GM12878 (cell line): ENCODE results near the gene SAXO1. TPM values are rescaled to one million over a fixed set of nuclear protein-coding genes. Genes with fewer than 3 reads are reported as not detected.

Experiments used
- ATAC-seq: fragments of 200-7000 bp; cut with Tn5 transposase; 3 replicates; pipeline ENCODE4 v1.9.1; 2020; ENCODE audit warnings: mild to moderate bottlenecking, moderate library complexity
- BruUV-seq: library from RNA; stranded (reverse); fragments of 400-500 nt; replicated peaks from 2 replicates; lab custom pipeline; 2021; lab: Mats Ljungman, UMichigan
- CTCF ChIA-PET: fragments of 300-600 bp; sonication (Branson Sonifier 250); formaldehyde crosslinking; extraction: SDS; loops from one replicate; lab custom pipeline; 2021; ENCODE audit warnings: inconsistent platforms; lab: Yijun Ruan, JAX
- POLR2A ChIA-PET: fragments of 350-600 bp; formaldehyde crosslinking; extraction: SDS; loops from one replicate; lab custom pipeline; 2021; ENCODE audit warnings: inconsistent platforms; lab: Charles Lee
- RAD21 ChIA-PET: fragments of 300-600 bp; sonication (Branson Sonifier 250); formaldehyde crosslinking; loops from one replicate; lab custom pipeline; 2023; ENCODE audit warnings: antibody characterized with exemption; ENCODE audit not compliant: unreplicated experiment; lab: Charles Lee
- SMC1A ChIA-PET: fragments of 300-600 bp; sonication (Branson Sonifier 250); formaldehyde crosslinking; loops from one replicate; lab custom pipeline; 2023; ENCODE audit not compliant: unreplicated experiment, uncharacterized antibody; lab: Charles Lee
- DNase-seq: peaks from one replicate; pipeline ENCODE4 v3.0.0-alpha.2; 2011; ENCODE audit warnings: low read depth, low spot score
- FAIRE-seq: peaks from 3 replicates; lab custom pipeline; 2011; peaks lifted over from hg19 to GRCh38; lab: Jason Lieb, UNC
- H2AFZ ChIP-seq: 2 replicates; pipeline ENCODE4 v1.6.0; 2011; ENCODE audit warnings: low read depth, low read length, control low read depth; ENCODE audit not compliant: control insufficient read depth
- H3K27ac ChIP-seq: 2 replicates; pipeline ENCODE4 v1.5.1; 2011; ENCODE audit warnings: control low read depth; ENCODE audit not compliant: control insufficient read depth, insufficient read depth
- H3K27me3 ChIP-seq, 2 experiments: replicated peaks in 1 of 2; 2 replicates each; pipeline versions ENCODE4 v1.6.0 to v1.6.1; 2011; ENCODE audit warnings: low read length in 1 of 2; ENCODE audit not compliant: control insufficient read depth in 2 of 2, insufficient read depth in 2 of 2
- H3K36me3 ChIP-seq, 2 experiments: 2 replicates each; pipeline ENCODE4 v1.5.1; 2011; ENCODE audit warnings: low read length in 1 of 2; ENCODE audit not compliant: control insufficient read depth in 2 of 2, insufficient read depth in 2 of 2
- H3K4me1 ChIP-seq: 2 replicates; pipeline ENCODE4 v1.6.1; 2011; ENCODE audit warnings: mild to moderate bottlenecking, low read length, moderate library complexity, mixed read lengths; ENCODE audit not compliant: control insufficient read depth, insufficient read depth
- H3K4me2 ChIP-seq: 2 replicates; pipeline ENCODE4 v1.6.0; 2011; ENCODE audit warnings: control low read depth; ENCODE audit not compliant: control insufficient read depth, insufficient read depth
- H3K4me3 ChIP-seq: fragments of 200-600 bp; sonication (generic); 2 replicates; pipeline ENCODE4 v1.5.1; 2016
- H3K79me2 ChIP-seq: 2 replicates; pipeline ENCODE4 v1.6.0; 2011; ENCODE audit warnings: low read length; ENCODE audit not compliant: control insufficient read depth, insufficient read depth
- H3K9ac ChIP-seq: 2 replicates; pipeline ENCODE4 v1.8.0; 2011; ENCODE audit warnings: low read length, control low read depth, mixed read lengths; ENCODE audit not compliant: control insufficient read depth, insufficient read depth
- H3K9me3 ChIP-seq: replicated peaks from 3 replicates; pipeline ENCODE4 v1.5.1; 2011; ENCODE audit warnings: mild to moderate bottlenecking, low read length; ENCODE audit not compliant: control insufficient read depth, insufficient read depth
- H4K20me1 ChIP-seq: 2 replicates; pipeline ENCODE4 v1.6.0; 2011; ENCODE audit not compliant: control insufficient read depth, insufficient read depth
- ATF7 ChIP-seq: fragments of 450-650 bp; IDR thresholded peaks from 2 replicates; pipeline ENCODE4 v1.6.1; 2016; ENCODE audit warnings: low read depth, mild to moderate bottlenecking
- CEBPZ ChIP-seq: fragments of 150-350 bp; IDR thresholded peaks from 2 replicates; pipeline ENCODE4 v1.6.1; 2016; ENCODE audit warnings: low read depth, low read length
- IRF3 ChIP-seq: fragments of 450-650 bp; IDR thresholded peaks from 2 replicates; pipeline ENCODE4 v1.6.1; 2014; ENCODE audit warnings: mild to moderate bottlenecking
- MXI1 ChIP-seq: fragments of 150-350 bp; IDR thresholded peaks from 2 replicates; pipeline ENCODE4 v1.6.1; 2011; ENCODE audit warnings: low read depth, mild to moderate bottlenecking, inconsistent platforms, low read length, improper control_type of control experiment
- NKRF ChIP-seq: fragments of 450-650 bp; conservative IDR thresholded peaks from 2 replicates; pipeline ENCODE4 v1.6.1; 2017; ENCODE audit warnings: mild to moderate bottlenecking, moderate library complexity
- NR2F1 ChIP-seq: fragments of 450-650 bp; conservative IDR thresholded peaks from 2 replicates; pipeline ENCODE4 v1.6.1; 2017; ENCODE audit warnings: mild to moderate bottlenecking
- SMAD1 ChIP-seq: fragments of 450-650 bp; IDR thresholded peaks from 2 replicates; pipeline ENCODE4 v1.6.1; 2018; ENCODE audit warnings: mild to moderate bottlenecking, low read depth; ENCODE audit not compliant: partially characterized antibody
- SMARCA5 ChIP-seq: fragments of 450-650 bp; IDR thresholded peaks from 2 replicates; pipeline ENCODE4 v1.6.1; 2017; ENCODE audit warnings: mild to moderate bottlenecking
- SMC3 ChIP-seq: IDR thresholded peaks from 2 replicates; pipeline ENCODE4 v1.6.1; 2011; ENCODE audit warnings: low read length, improper control_type of control experiment, borderline replicate concordance
- STAT3 ChIP-seq: IDR thresholded peaks from 2 replicates; pipeline ENCODE4 v1.6.1; 2011; ENCODE audit warnings: low read depth, low read length, improper control_type of control experiment
- SUZ12 ChIP-seq: fragments of 200-600 bp; sonication (generic); IDR thresholded peaks from one replicate; pipeline ENCODE4 v1.6.1; 2018; ENCODE audit warnings: antibody characterized with exemption, mild to moderate bottlenecking; ENCODE audit not compliant: unreplicated experiment
- TAF1 ChIP-seq: IDR thresholded peaks from 2 replicates; pipeline ENCODE4 v1.6.1; 2011; ENCODE audit warnings: mild to moderate bottlenecking, low read depth, low read length, borderline replicate concordance
- ZBTB40 ChIP-seq: fragments of 450-650 bp; IDR thresholded peaks from 2 replicates; pipeline ENCODE4 v1.6.1; 2016; ENCODE audit warnings: mild to moderate bottlenecking, moderate library complexity, borderline replicate concordance
- WGBS: methylation state at CpG from one replicate; pipeline ENCODE4 v1.1.6; 2016; ENCODE audit warnings: low lambda C conversion rate; ENCODE audit not compliant: insufficient replicate concordance, insufficient coverage; ENCODE audit errors: missing lambda C conversion rate; 5-methylcytosine and 5-hydroxymethylcytosine counted together
- in situ Hi-C: fragments of 300-500 bp; cut with MboI; formaldehyde crosslinking; loops from 9 replicates; pipeline ENCODE4 v1.14.3; 2018; ENCODE audit warnings: mixed read lengths
- intact Hi-C: fragments of 100-400 bp; cut with micrococcal nuclease; formaldehyde crosslinking; loops from one replicate; pipeline ENCODE4 v1.14.2; 2022; ENCODE audit not compliant: unreplicated experiment
- polyA plus RNA-seq, 11 experiments: library from polyadenylated mRNA; depleted of rRNA in 4 of 11; unstranded in 6 of 11; stranded (reverse) in 5 of 11; fragments of >200 nt; fragmentation: Nextera tagmentation in 4 of 11; fragmentation: Illumina TruSeq in 1 of 11; extraction: Ambion mirVana in 4 of 11; extraction: Trizol in 1 of 11; gene quantifications; 1 replicate in 1 of 11; 2 replicates in 10 of 11; pipeline versions ENCODE4 v1.2.1 to v1.2.3, GENCODE V29; 2011 to 2016; ENCODE audit warnings: inconsistent platforms in 2 of 11, missing spikeins in 2 of 11, low read depth in 1 of 11
- total RNA-seq, 4 experiments: library from RNA; depleted of rRNA in 3 of 4; stranded (reverse); fragments of >200 nt in 3 of 4; fragmentation: Illumina TruSeq in 1 of 4; extraction: Trizol in 1 of 4; gene quantifications; 2 replicates each; pipeline versions ENCODE4 v1.2.1 to v1.2.3, GENCODE V29; 2013 to 2021

The SAXO1 gene
- total and polyA plus RNA-seq, 10 of the 15 experiments (the other 5 are each of a cell fraction or from before 2014, with no cell fraction given), result under 0.01 to 0.01 TPM; not detected in 8

GRCh38 chr9:18973348-18973747, 59.7 kb downstream of the SAXO1 start (continued):
- TF ChIP-seq ZBTB40 (no peak), NR2F1 (no peak), CEBPZ (no peak), SMARCA5 (no peak)

GRCh38 chr9:18972675-18973074, 60.3 kb downstream of the SAXO1 start:
- in situ Hi-C loops, result no loop called here
- DNase-seq, result no peak

More at GRCh38 chr9:18972675-18973074, 60.3 kb downstream of the SAXO1 start:
- H3K79me2 ChIP-seq, result no peaks in the 10 kb centered on the region
- POLR2A ChIA-PET, result no interaction called here
- RAD21 ChIA-PET, result no interaction called here
- no TSS peak for BruUV-seq
- H3K9me3 ChIP-seq, result no peaks in the 10 kb centered on the region
- no peak overlapping the region for H2AFZ ChIP-seq
- H4K20me1 ChIP-seq, result no peaks in the 10 kb centered on the region
- H3K4me2 ChIP-seq, result no peak overlapping the region
- H3K9ac ChIP-seq, result no peak overlapping the region
- no peaks in the 10 kb centered on the region for H3K4me1 ChIP-seq
- CTCF ChIA-PET, result no interaction called here
- no peak for FAIRE-seq
- no peak overlapping the region for H3K27ac ChIP-seq
- no peak for ATAC-seq
- SMC1A ChIA-PET, result no interaction called here
- 24% methylated on average over 5 of the region's 5 CpGs for WGBS
- H3K27me3 ChIP-seq, result no peaks in the 10 kb centered on the region; a peak in 1 of 4 replicates
- no peak overlapping the region for H3K4me3 ChIP-seq
- intact Hi-C loops, result no loop called here
- no peak for TF ChIP-seq SMC3
- no peak for TF ChIP-seq TAF1
- no peak for TF ChIP-seq ATF7
- TF ChIP-seq SMAD1, result no peak
- TF ChIP-seq NKRF, result no peak
- no peak for TF ChIP-seq MXI1
- no peak for TF ChIP-seq STAT3
- no peak for TF ChIP-seq IRF3
- TF ChIP-seq SUZ12, result no peak
- no peaks in the 10 kb centered on the region for H3K36me3 ChIP-seq
